Sciatic nerve (tissue), 2 donors: Measurements from ENCODE around the gene CASR. TPM values are rescaled to one million over a fixed set of nuclear protein-coding genes. Genes with fewer than 3 reads are reported as not detected.
"Not testable (repeated sequence)": the region's sequence is repeated elsewhere in the genome, so short reads cannot be mapped to it uniquely, and the experiment has no call there.

Source experiments
- ATAC-seq: fragments of 200-7000 bp; cut with Tn5 transposase; one replicate; pipeline ENCODE4 v1.9.1; 2020; ENCODE audit warnings: mild to moderate bottlenecking, moderate library complexity
- DNase-seq: peaks from one replicate; pipeline ENCODE4 v3.0.0-alpha.2; 2020; ENCODE audit warnings: low spot score
- intact Hi-C: fragments of 100-400 bp; cut with DNase I; formaldehyde crosslinking; loops from one replicate; pipeline ENCODE4 v1.14.2; 2022
- total RNA-seq: library from RNA; stranded (reverse); fragmentation: NEBNext Ultra II Directional; extraction: Animal tissue kit (Norgen Biotek cat#: 25700); gene quantifications from one replicate; pipeline ENCODE4 v1.2.1, GENCODE V29; 2021
- donor health status: DM: no; HTN: no; CAD: no.
- donor health status: DM: no; HTN: no; CAD: no.

Gene CASR
- total RNA-seq, 1 donor from 2014 or later: not detected

DNA sequence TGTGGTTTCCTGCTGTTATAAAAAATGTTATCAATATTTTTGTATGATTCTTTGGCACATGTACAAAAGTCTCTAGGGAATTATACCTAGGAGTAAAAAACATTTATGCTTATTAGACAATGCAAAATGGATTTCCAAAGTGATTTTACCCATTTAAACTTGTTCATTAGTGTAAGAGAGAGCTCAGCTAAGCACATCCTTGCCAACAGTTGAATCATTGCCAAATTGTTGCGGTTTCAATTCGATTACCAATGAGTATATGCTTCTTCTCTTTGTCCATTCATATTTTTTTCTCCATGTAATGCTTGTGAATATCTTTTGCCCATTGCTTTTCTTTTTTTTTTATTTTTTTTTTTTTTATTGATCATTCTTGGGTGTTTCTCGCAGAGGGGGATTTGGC, 17.2 kb downstream of the CASR start:
- intact Hi-C loops: no loop called here
- DNase-seq (no peak), ATAC-seq (no peak)

DNA sequence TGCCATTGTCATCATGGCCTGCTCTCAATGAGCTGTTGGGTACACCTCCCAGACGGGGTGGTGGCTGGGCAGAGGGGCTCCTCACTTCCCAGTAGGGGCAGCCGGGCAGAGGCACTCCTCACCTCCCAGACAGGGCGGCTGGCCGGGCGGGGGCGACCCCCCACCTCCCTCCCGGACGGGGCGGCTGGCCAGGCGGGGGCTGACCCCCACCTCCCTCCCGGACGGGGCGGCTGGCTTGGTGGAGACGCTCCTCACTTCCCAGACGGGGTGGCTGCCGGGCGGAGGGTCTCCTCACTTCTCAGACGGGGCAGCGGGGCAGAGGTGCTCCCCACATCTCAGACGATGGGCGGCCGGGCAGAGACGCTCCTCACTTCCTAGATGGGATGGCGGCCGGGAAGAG, 18.0 kb downstream of the CASR start:
- DNase-seq, intact Hi-C loops, ATAC-seq: not testable (repeated sequence)

DNA sequence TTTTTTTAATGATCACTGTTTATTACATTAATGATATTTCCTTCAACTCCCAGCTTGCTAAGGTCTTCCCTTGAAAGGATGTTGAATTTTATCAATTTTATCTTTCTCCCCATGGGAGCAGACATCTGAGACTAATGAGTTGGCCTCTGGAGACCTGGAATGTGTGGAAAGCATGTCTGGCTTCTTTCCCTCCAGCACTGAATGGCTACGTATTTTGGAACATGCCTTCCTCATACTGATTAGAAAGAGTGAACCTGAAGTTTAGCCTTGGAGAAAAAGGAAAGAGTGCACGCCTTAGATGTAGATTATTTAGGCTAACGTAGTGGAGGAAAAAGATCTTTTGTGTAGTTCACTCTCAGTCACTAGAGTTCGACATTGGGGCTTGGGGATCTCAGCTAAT, 25.1 kb downstream of the CASR start:
- ATAC-seq (no peak), DNase-seq (no peak)
- intact Hi-C loops: no loop called here

DNA sequence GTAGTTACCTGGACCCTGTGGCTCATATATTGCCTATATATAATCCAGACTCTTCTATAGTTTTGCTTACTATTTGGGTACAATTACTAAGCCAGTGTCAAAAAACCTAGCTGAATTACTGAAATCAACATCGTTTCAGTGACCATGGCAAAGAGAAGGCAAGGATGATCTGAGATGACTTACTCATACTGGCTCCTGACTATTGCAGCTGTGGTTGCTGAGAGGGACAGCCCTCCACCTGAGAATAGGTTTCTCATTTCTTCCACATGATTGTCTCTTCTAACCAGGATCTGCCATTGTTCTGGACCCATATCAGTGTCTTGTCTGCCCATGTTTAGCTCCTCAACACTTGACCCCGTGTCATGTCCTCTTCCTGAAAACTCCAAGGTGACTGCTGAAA, 30.2 kb downstream of the CASR start:
- ATAC-seq (no peak), DNase-seq (no peak)
- intact Hi-C loops: no loop called here

DNA sequence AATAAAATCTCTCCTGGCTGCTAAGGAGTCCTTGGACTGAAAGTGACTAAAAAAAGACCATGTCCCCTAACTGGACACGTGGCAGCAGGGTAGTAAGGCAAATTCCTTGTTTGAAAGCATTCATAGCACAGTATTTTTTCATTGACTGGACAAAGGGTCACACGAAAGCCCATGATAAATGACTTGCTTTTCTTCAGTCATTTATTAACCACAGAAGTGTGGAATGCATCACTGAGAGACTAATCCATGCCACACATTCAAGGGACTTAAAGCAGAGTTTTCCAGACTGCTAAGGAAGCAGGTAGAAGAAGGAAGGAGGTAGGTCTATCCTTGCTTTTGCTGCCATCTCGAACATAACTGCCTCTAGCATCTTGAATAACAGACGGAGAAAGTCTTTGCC, 31.2 kb downstream of the CASR start:
- DNase-seq (no peak), ATAC-seq (no peak)
- intact Hi-C loops: no loop called here

DNA sequence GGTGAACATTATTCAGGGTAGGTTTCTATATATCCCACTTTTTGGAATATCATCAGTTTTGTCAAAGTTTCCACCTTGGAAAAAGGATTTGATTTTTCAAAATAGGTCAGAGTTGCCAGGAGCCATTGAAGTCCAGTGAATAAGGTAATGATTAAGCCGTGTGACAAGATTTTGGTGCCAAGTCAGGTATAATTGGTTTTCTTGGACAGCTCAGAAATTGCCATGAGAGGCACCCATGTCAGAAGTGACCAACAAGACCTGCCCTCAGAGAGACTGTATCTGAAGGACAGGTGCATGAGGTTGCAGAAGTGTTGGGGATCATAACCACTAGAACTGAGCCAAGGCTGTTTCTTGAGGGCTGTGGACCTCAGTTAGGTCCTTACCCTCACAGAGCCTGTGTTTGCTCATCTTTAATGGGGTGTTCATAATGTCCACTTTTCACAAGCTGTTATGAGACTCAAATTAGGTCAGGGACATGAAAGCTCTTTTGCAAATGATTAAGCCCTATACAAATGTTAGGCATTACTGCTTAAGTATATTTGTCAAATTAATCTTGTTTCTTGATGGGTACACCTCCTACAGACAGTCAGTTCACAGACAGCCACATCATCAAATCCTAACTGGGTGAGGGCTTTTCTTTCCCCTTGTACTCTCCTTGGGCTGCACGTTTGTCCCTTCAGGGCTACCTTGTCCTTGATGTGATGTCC, 32.3 kb downstream of the CASR start:
- intact Hi-C loops: no loop called here
- no peak for DNase-seq
- no peak for ATAC-seq

DNA sequence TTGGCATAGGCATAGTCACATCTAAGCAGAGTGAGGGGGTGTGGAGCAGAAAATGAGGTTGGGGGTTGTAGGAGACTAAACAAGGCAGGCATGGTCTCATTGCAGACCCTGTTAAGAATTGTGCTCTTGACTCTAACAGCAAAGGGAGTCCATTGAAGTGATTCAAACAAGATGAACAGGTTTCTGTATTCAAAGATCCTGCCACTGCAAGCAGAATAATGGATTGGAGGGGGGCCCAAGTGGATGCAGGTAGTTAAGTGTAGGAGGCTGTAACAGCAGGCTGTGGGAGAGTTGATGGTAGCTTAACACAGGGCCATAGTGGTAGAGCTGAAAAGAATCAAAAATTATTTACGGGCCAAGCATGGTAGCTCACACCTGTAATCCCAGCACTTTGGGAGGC, 34.4 kb downstream of the CASR start:
- DNase-seq (no peak), ATAC-seq (no peak)
- intact Hi-C loops: no loop called here

DNA sequence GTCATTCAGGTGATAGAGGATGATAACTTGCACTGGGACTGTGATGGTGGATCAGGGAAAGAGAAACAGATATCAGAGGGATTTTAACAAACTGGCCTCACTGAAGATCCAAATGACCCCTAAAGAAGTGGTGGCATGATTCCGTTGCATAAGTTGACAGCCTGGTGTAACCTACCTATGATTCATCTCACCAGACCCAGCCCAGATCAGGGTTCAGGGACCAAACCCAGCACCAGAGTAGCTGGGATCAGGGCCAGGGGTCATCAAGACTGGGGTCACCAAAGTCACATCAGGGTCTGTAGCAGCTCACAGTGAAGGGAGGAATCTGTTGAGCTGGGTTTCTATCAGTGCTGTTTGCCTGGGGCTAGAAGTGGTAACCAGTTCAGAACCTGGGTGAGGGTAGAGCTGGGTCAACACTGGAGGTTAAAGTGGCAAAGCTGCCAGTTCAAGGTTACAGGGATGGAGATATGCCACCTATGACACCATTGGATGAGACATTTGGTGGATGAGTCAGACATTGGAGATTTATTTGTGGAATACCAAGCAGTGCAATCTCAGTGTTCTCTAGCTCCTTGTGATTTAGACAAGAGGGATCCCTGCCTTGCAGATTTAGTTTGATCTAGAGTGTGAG, 35.9 kb downstream of the CASR start:
- ATAC-seq (no peak), DNase-seq (no peak)
- intact Hi-C loops: no loop called here

DNA sequence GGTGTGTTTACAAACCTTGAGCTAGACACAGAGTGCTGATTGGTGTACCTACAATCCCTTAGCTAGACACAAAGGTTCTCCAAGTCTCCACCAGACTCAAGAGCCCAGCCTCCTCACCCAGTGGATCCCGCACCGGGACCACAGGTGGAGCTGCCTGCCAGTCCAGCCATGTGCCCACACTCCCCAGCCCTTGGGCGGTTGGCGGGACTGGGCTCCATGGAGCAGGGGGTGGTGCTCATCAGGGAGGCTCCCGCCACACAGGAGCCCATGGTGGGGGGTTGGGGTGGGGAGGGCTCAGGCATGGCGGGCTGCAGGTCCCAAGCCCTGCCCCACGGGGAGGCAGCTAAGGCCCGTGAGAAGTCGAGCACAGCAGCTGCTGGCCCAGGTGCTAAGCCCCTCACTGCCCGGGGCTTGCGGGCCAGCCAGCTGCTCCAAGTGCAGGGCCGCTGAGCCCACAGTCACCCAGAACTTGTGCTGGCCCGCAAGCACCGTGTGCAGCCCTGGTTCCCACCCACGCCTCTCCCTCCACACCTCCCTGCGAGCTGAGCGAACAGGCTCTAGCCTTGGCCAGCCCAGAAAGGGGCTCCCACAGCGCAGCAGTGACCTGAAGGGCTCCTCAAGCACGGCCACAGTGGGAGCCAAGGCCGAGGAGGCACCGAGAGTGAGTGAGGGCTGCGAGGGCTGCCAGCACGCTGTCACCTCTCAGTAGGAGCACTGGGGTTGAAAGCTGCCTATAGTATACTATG, 43.7 kb downstream of the CASR start:
- DNase-seq (no peak), ATAC-seq (no peak)
- intact Hi-C loops: no loop called here

DNA sequence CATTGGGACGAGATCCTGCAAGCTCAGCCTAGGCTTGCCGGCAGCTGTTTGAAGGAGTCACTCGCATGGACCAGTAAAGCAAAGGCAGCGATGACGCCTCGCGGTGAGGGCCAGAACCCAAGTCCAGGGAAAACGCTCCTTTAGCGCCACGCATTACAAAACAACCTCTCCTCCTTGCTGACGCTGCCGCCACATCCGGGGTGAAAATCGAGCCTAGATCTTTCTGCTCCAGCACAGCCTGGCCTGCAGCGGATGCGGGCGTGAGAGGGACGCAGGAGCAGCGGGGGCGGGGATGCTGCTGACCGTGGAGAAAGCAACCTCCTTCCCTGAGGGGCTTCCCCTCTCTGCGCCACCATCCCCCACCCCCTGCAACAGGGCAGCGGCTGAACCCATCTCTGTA, 46.7 kb downstream of the CASR start:
- no peak for ATAC-seq
- no peak for DNase-seq
- intact Hi-C loops: no loop called here

DNA sequence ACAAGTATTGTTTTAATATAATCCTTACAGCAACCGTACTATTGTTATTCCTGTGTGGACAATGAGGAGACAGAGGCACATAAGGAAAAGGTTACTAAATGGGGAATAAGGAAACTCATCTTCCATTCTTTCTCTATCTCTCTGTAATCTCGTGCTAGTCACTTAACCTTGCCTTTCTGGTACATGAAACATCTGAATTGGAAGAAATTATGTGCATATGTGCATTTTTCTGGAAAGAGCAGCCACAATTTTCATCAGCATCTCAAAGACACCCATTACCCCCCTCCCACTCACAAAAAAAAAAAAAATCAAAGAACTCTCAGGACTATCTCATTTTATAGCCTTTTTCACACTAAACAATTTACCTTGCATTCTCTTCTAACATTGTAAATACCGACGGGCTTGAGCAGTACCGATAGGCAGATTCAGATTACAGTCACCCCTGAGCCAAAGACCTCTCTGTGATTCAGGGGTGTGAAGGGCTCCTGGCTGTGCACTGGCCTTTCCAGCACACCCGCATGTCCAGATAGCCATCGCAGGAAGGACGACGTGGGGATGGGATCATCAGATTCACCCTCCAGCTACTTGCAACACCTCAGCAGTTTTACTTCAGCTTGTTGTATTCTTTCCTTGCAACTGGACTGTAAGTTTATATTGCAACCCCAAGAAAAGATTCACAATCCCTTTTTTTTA, 48.1 kb downstream of the CASR start:
- ATAC-seq (no peak), DNase-seq (no peak)
- intact Hi-C loops: no loop called here

DNA sequence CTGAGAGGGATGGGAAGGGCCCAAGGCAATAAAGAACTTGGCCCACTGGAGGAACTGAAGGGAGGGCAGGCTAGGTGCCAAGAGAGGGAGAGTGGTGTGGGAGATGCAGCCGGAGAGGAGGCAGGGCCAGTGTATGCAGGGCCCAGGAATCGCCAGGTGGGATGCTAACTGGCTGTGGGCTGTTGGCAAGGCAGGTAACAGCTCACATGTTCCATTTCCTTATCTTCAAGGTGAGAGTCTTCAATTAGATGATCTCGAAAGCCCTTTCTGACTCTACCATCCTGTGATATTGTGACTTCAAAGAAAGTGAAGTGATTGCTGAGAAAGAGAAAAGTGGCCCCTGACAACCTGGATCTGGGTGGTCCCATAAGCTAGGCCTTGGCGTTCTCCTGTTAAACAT, 49.0 kb downstream of the CASR start:
- no peak for DNase-seq
- no peak for ATAC-seq
- intact Hi-C loops: no loop called here

DNA sequence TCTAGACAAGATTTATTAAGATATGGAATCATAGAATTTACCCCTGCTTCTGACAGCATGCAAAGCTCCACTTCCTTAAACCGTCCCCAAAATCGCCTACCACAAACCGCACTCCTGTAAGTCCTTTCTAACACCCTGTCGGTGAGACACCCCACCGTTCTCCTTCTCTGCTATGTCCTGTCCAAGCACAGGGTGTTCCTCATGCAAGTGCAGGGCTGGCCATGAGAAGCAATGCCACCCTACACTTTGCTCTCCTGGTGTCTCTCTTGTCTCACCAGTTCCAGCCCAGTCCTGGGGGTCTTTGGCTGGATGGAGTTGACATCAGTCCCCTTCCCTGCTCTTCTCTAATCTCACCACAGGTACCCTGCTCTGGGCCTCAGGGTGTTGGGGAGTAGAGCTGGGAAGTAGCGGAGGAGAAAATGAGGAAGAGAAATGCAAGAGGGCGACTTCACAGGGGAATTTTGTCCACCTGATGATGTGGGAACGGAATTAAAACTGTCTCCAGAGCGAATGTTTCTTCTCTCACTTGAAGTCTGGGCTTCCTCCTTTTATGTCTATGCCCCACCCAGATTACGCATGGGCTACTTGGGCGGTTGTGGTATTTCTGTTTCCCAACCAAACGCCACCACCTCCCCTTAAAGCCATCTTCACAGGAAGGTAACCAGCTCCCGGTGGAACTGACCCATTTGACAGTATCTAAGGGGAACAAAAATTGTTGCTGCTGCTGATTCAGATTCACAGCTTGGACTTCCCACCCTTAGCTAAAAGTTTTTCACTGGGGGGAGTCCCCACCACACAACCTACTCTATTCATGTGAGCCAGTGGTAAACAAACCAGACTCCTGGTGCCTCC, 49.9 kb downstream of the CASR start:
- ATAC-seq: peak; percentile 70
- intact Hi-C loops: no loop called here
- no peak for DNase-seq

DNA sequence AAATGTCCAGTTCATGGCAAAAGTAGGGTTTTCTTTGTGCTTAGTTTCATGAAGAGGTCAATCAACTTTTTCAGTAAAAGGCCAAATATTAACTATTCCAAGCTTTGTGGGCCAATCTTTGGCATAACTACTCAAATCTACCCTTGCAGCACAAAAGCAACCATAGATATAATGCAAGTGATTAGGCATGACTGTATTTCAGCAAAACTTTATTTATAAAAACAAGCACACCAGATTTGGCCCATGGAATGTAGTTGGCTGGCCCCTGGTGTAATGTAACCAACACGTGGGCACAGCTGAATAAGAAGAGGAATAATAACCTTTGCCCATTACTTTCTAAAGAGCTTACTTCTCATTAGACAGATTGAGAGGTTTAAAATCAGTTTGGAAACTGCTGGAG, 50.6 kb downstream of the CASR start:
- intact Hi-C loops: no loop called here
- no peak for ATAC-seq

DNA sequence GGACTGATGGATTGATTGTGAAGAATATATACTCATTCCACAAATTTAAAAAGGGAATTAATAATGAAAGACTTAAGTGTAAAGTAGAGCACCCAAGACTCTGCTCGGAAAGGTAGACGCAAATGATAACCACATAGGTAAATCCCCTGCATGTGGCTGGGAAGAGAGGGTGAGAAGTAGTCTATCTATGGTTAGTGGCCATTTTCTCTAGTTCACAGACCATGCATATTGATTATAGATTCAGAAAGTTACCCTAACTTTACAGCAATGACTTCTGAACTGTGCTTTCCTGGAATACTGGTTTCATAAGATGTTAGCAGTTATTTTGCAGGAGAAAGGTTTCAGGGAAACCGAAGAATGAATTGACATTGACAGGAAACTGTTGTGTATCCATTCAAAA, 51.7 kb downstream of the CASR start:
- DNase-seq (no peak), ATAC-seq (no peak)
- intact Hi-C loops: no loop called here

More for the DNA sequence above, 50.6 kb downstream of the CASR start:
- no peak for DNase-seq

DNA sequence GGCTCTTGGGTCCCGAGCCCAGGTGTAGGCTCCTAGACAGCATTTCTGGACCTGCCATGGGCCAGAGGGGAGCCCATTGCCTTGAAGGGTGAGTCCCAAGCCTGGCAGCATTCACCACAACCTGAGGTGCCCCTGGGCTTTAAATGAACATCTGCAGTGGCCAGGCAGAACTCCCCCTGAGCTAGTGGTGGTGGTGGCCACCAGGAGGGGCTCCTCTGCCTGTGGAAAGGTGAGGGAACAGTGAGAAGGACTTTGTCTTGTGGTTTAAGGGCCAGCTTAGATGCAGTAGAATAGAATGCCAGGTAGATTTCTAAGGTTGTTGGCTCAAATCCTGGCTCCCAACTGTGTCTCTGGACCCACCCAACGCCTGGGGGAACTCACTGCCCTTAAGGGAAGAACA, 55.6 kb downstream of the CASR start:
- intact Hi-C loops: no loop called here
- no peak for ATAC-seq
- DNase-seq: no peak

DNA sequence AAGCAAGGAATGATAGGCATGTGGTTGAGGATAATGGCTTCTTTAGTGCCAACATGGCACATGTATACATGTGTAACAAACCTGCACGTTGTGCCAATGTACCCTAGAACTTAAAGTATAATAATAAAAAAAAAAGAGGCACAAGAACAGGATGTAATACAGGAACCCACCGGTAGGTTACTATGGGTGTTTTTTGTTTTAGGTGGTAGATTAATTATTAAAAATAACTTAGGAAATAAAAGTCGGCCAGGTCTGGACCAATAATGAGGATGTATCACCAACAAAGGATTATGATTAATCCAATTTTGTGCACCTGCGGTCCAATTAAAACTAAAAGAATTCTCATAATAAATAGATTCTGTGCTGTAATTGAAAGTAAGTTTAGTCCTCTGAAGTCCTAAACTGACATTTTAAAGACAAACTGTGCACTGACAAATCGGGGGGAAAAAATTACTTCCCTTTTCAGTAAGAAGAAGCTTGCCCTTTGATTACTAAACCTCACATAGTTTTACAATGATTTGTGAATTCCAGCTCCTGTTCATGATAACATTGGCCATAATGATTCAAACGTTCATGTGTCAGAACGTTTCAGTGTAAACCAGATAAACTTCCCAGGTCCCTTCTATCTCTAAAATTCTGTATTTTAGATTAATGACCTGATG, 62.2 kb downstream of the CASR start:
- intact Hi-C loops: loop anchor here (5.0 kb wide), 1 partner anchor 1407 kb away; no protein-coding TSS in a partner anchor
- no peak for DNase-seq
- no peak for ATAC-seq

DNA sequence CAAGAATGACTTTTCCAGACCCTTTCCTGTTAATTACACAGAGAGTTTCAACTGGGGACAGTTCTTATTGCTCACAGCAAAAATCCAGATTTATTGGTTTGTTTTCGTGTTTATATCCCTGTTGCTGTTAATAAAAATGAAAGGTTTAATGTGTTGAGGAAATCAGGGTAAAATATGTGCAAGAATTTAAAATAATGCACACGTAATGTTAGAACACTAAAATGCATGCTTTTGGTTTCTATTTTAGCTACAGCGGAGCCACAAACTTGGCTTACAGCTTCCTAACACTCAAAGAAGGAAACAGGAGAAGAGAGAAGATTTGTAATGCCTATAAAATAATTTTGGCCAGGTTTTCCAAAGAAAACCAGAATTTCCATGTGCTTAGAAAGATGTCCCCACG, 62.7 kb downstream of the CASR start:
- DNase-seq: no peak
- intact Hi-C loops: loop anchor here (5.0 kb wide), 1 partner anchor 1406 kb away; no protein-coding TSS in a partner anchor
- ATAC-seq: peak; percentile 30
